Measurements from ENCODE around the gene VAV2. TPM values are rescaled to one million over a fixed set of nuclear protein-coding genes. Genes with fewer than 3 reads are reported as not detected.

The VAV2 gene
- total RNA-seq, 1 donor from 2014 or later = 8.3 TPM

GRCh38 chr9:133957328-133957727 is 34.8 kb downstream of the VAV2 start:
- Histone ChIP-seq H3K27ac (no peak overlapping the region), H3K4me1 (peaks cover 47% of the 10 kb centered on the region)
- intact Hi-C loops (cut with DNase I) = no loop called here

GRCh38 chr9:133956520-133957076 is 35.5 kb downstream of the VAV2 start:
- no peak for TF ChIP-seq POLR2A (IDR thresholded peaks at IDR 0.05)
- TF ChIP-seq, protein P1, sequence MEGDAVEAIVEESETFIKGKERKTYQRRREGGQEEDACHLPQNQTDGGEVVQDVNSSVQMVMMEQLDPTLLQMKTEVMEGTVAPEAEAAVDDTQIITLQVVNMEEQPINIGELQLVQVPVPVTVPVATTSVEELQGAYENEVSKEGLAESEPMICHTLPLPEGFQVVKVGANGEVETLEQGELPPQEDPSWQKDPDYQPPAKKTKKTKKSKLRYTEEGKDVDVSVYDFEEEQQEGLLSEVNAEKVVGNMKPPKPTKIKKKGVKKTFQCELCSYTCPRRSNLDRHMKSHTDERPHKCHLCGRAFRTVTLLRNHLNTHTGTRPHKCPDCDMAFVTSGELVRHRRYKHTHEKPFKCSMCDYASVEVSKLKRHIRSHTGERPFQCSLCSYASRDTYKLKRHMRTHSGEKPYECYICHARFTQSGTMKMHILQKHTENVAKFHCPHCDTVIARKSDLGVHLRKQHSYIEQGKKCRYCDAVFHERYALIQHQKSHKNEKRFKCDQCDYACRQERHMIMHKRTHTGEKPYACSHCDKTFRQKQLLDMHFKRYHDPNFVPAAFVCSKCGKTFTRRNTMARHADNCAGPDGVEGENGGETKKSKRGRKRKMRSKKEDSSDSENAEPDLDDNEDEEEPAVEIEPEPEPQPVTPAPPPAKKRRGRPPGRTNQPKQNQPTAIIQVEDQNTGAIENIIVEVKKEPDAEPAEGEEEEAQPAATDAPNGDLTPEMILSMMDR (IDR thresholded peaks at IDR 0.05) = no peak
- TF ChIP-seq POLR2AphosphoS5 (IDR thresholded peaks at IDR 0.05; ENCODE audit: insufficient read depth in 1 of 2, low read depth in 1 of 2) = no peak
- Histone ChIP-seq H3K4me3 (peak overlapping the region in 1 of 2 donors; percentile 14), H3K27me3 (no peaks in the 10 kb centered on the region), H3K36me3 (no peaks in the 10 kb centered on the region), H3K27ac (peak overlapping the region; percentile 46), H3K9me3 (no peaks in the 10 kb centered on the region), H3K4me1 (peaks cover 47% of the 10 kb centered on the region)
- no peak for DNase-seq (ENCODE audit: extremely low spot score in 2 of 2)
- intact Hi-C loops (cut with DNase I) = no loop called here

More at GRCh38 chr9:133957328-133957727, 34.8 kb downstream of the VAV2 start:
- H3K9me3 ChIP-seq = no peaks in the 10 kb centered on the region
- H3K36me3 ChIP-seq = no peaks in the 10 kb centered on the region
- TF ChIP-seq, protein P1 (IDR thresholded peaks at IDR 0.05) = no peak
- TF ChIP-seq POLR2AphosphoS5 (IDR thresholded peaks at IDR 0.05; ENCODE audit: insufficient read depth in 1 of 2, low read depth in 1 of 2) = no peak
- TF ChIP-seq POLR2A (IDR thresholded peaks at IDR 0.05) = no peak
- no peak for DNase-seq (ENCODE audit: extremely low spot score in 2 of 2)
- H3K4me3 ChIP-seq = no peak overlapping the region
- H3K27me3 ChIP-seq = no peaks in the 10 kb centered on the region

- DNase-seq (ENCODE audit: extremely low spot score in 2 of 2) = no peak
- TF ChIP-seq, protein P1 (IDR thresholded peaks at IDR 0.05) = no peak
- TF ChIP-seq POLR2AphosphoS5 (IDR thresholded peaks at IDR 0.05; ENCODE audit: insufficient read depth in 1 of 2, low read depth in 1 of 2) = no peak
- no peak for TF ChIP-seq POLR2A (IDR thresholded peaks at IDR 0.05)
- H3K27ac ChIP-seq = peak overlapping the region; percentile 46
- intact Hi-C loops (cut with DNase I) = no loop called here
- no peaks in the 10 kb centered on the region for H3K9me3 ChIP-seq
- H3K36me3 ChIP-seq = no peaks in the 10 kb centered on the region
- no peaks in the 10 kb centered on the region for H3K27me3 ChIP-seq
- peaks cover 44% of the 10 kb centered on the region for H3K4me1 ChIP-seq
- H3K4me3 ChIP-seq = peak overlapping the region; percentile 14 to 27
These were observed 36.2 kb downstream of the VAV2 start for GRCh38 chr9:133955821-133956411.

DNA sequence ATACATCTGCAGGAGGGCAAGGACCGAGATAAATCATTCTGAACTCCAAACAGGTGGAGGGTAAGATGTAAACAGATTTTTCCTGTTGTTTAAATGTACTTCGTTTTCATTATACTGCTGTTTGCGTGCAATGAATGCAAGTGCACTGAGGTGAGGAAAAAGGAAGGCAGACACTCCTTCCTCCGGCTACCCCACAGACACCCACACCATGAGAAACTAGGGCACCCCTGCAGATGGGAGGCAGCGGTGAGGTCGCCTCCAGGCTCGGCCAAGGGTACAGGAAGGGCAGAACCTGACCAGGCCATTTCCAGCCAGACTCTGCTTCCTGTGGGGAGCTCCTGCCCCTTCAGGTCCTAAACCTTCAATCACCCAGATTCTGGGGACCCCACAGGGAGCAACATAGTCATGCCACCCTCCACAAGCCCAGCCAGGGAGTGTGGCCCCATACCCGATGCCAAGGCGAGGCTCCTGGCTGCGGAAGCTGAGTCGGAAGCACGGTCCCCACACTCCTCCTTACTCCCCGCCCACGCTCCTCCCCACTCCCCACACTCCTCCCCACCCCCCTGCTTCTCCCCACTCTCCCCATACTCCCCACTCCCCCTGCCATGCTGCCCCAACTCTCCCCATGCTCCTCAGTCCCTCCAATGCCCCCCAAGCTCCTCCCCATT is 37.1 kb downstream of the VAV2 start:
- Histone ChIP-seq H3K36me3 (no peaks in the 10 kb centered on the region), H3K4me1 (peaks cover 35% of the 10 kb centered on the region), H3K27ac (no peak overlapping the region), H3K9me3 (no peaks in the 10 kb centered on the region), H3K4me3 (no peak overlapping the region), H3K27me3 (no peaks in the 10 kb centered on the region)
- intact Hi-C loops (cut with DNase I) = no loop called here
- no peak for DNase-seq (ENCODE audit: extremely low spot score in 2 of 2)
- TF ChIP-seq POLR2A (IDR thresholded peaks at IDR 0.05) = no peak
- TF ChIP-seq, protein P1 (IDR thresholded peaks at IDR 0.05) = no peak
- no peak for TF ChIP-seq POLR2AphosphoS5 (IDR thresholded peaks at IDR 0.05; ENCODE audit: insufficient read depth in 1 of 2, low read depth in 1 of 2)
